MM.1S (cell line): ENCODE measurements around the gene OR2B3.

Source experiments
- EZH2 ChIP-seq: fragments of 300-600 bp; sonication (generic); optimal IDR thresholded peaks from 2 replicates; pipeline ENCODE3; 2017; ENCODE audit warnings: low read depth, mild to moderate bottlenecking, antibody characterized with exemption, low read length, mixed read lengths
- TF ChIP-seq, protein P1 (sequence below): fragments of 300-600 bp; sonication (generic); IDR thresholded peaks from 2 replicates; pipeline ENCODE4 v1.5.1; 2016; ENCODE audit warnings: antibody characterized with exemption, low read length, mixed read lengths

DNA sequence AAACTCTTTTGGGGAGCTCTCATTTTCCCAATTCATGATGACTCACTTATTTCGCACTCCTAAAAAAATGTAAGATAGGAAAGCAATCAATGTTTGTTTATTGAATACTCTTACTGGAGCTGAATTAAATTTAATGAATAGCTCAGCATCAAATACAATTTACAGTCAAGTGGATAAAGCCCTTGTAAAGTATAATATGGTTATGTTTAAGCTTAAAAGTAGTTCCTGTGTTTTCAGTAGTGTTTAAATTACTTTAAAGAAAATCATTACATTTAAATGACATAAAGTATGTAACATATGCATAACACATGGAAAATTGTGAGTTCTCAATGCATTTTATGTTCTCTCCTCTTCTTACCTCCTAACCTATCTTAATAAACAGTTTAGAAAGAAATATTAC lies at the start of gene OR2B3:
- TF ChIP-seq, protein P1, sequence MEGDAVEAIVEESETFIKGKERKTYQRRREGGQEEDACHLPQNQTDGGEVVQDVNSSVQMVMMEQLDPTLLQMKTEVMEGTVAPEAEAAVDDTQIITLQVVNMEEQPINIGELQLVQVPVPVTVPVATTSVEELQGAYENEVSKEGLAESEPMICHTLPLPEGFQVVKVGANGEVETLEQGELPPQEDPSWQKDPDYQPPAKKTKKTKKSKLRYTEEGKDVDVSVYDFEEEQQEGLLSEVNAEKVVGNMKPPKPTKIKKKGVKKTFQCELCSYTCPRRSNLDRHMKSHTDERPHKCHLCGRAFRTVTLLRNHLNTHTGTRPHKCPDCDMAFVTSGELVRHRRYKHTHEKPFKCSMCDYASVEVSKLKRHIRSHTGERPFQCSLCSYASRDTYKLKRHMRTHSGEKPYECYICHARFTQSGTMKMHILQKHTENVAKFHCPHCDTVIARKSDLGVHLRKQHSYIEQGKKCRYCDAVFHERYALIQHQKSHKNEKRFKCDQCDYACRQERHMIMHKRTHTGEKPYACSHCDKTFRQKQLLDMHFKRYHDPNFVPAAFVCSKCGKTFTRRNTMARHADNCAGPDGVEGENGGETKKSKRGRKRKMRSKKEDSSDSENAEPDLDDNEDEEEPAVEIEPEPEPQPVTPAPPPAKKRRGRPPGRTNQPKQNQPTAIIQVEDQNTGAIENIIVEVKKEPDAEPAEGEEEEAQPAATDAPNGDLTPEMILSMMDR: no peak
- TF ChIP-seq EZH2: no peak
